BLaER1 treated with 17β-estradiol and CSF1 and Interleukin-3, amounts not matched to agents 10 nM and 100 nM (cell line): ENCODE data around the gene SYCP2.

ENCODE experiments used
- H3K27ac ChIP-seq, 11 experiments: shearing (Covaris generic); formaldehyde crosslinking; 2 replicates each; pipeline ENCODE4 v1.8.1; 2022
- H3K27me3 ChIP-seq, 11 experiments: shearing (Covaris generic); formaldehyde crosslinking; 2 replicates each; pipeline ENCODE4 v1.8.1; 2022
- H3K36me3 ChIP-seq, 11 experiments: shearing (Covaris generic); formaldehyde crosslinking; 2 replicates each; pipeline ENCODE4 v1.8.1; 2022
- H3K4me1 ChIP-seq, 10 experiments: shearing (Covaris generic); formaldehyde crosslinking; 2 replicates each; pipeline ENCODE4 v1.8.1; 2022
- H3K4me2 ChIP-seq, 11 experiments: shearing (Covaris generic); formaldehyde crosslinking; 2 replicates each; pipeline ENCODE4 v1.8.1; 2022
- H3K4me3 ChIP-seq, 10 experiments: shearing (Covaris generic); formaldehyde crosslinking; 2 replicates each; pipeline ENCODE4 v1.8.1; 2022
- H3K9ac ChIP-seq, 11 experiments: shearing (Covaris generic); formaldehyde crosslinking; 2 replicates each; pipeline ENCODE4 v1.8.1; 2022
- H3K9me3 ChIP-seq, 11 experiments: shearing (Covaris generic); formaldehyde crosslinking; replicated peaks in 1 of 11; 2 replicates each; pipeline ENCODE4 v1.8.1; 2022
- H4K20me1 ChIP-seq, 11 experiments: shearing (Covaris generic); formaldehyde crosslinking; 2 replicates each; pipeline ENCODE4 v1.8.1; 2022
- Cebpa-rat ChIP-seq, 11 experiments: shearing (Covaris generic); IDR thresholded peaks; 2 replicates each; pipeline ENCODE4 v1.8.1; 2022

SYCP2 gene

GRCh38 chr20:59938696-59939051 lies 5.2 kb upstream of the SYCP2 start:
- no peak for TF ChIP-seq Cebpa-rat (IDR thresholded peaks at IDR 0.05)
- H4K20me1 ChIP-seq: peaks cover 17 to 43% (median 32%) of the 10 kb centered on the region in 11 experiments; a peak in 15 of 22 replicates
- peaks cover 41 to 54% (median 48%) of the 10 kb centered on the region in 10 experiments for H3K4me1 ChIP-seq
- no peaks in the 10 kb centered on the region for H3K27me3 ChIP-seq
- peaks cover 0 to 6% (median 0%) of the 10 kb centered on the region in 11 experiments; a peak in 4 of 22 replicates for H3K9me3 ChIP-seq
- H3K9ac ChIP-seq: peak overlapping the region in 8 of 11 experiments; percentile 1 to 89 (median 49); a peak in 9 of 22 replicates
- no peak overlapping the region for H3K27ac ChIP-seq
- H3K36me3 ChIP-seq: peaks cover 2 to 31% (median 17%) of the 10 kb centered on the region in 11 experiments
- peak overlapping the region; percentile 74 to 93 (median 89); a peak in 17 of 20 replicates for H3K4me3 ChIP-seq
- peak overlapping the region; percentile 89 to 98 (median 94) for H3K4me2 ChIP-seq

- Histone ChIP-seq H3K9me3 (peaks cover 0 to 9% (median 0%) of the 10 kb centered on the region in 11 experiments; a peak in 8 of 22 replicates), H3K4me1 (peaks cover 41 to 54% (median 48%) of the 10 kb centered on the region in 10 experiments), H3K4me3 (peak overlapping the region in 7 of 10 experiments; percentile 6 to 93 (median 87); a peak in 11 of 20 replicates), H3K27me3 (no peaks in the 10 kb centered on the region), H3K27ac (no peak overlapping the region), H3K9ac (peak overlapping the region in 10 of 11 experiments; percentile 1 to 89 (median 30); a peak in 13 of 22 replicates), H3K4me2 (peak overlapping the region; percentile 89 to 98 (median 94)), H4K20me1 (peaks cover 17 to 43% (median 32%) of the 10 kb centered on the region in 11 experiments; a peak in 15 of 22 replicates), H3K36me3 (peaks cover 0 to 27% (median 13%) of the 10 kb centered on the region in 11 experiments; a peak in 17 of 22 replicates)
- TF ChIP-seq Cebpa-rat (IDR thresholded peaks at IDR 0.05): no peak
Observed at GRCh38 chr20:59938221-59938620, 4.8 kb upstream of the SYCP2 start.

DNA sequence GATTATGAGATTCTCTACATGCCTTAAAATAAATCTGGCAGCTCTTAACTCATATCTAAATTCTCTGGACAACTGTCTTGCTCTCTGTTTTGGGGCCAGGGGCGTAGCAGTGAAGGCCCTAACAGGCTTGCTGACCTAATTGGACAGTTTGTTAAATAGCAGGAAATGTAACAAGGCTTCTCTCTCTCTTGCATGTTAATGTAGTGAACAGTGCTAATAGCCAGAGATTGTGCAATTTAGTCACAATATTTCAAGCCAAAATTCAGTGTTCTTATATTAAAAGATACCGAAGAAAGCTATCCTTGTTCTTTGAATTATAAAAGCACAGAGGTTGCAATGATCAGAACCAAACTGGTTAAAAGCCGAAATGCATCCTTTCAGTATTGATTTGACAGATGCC lies 3.7 kb upstream of the SYCP2 start:
- no peak overlapping the region for H3K4me3 ChIP-seq
- peaks cover 17 to 43% (median 32%) of the 10 kb centered on the region in 11 experiments; a peak in 15 of 22 replicates for H4K20me1 ChIP-seq
- H3K9me3 ChIP-seq: peaks cover 0 to 14% (median 6%) of the 10 kb centered on the region in 11 experiments; a peak in 9 of 22 replicates
- H3K9ac ChIP-seq: peak overlapping the region in 2 of 11 experiments; percentile 84 to 89; a peak in 3 of 22 replicates
- peaks cover 0 to 16% (median 3%) of the 10 kb centered on the region in 11 experiments; a peak in 9 of 22 replicates for H3K36me3 ChIP-seq
- no peaks in the 10 kb centered on the region for H3K27me3 ChIP-seq
- H3K4me1 ChIP-seq: peaks cover 41 to 51% (median 47%) of the 10 kb centered on the region in 10 experiments
- peak overlapping the region in 10 of 11 experiments; percentile 25 to 97 (median 92); a peak in 18 of 22 replicates for H3K4me2 ChIP-seq
- TF ChIP-seq Cebpa-rat (IDR thresholded peaks at IDR 0.05): peak in 3 of 11 experiments; percentile 36 to 38 (median 36); a peak in 2 of 22 replicates
- H3K27ac ChIP-seq: no peak overlapping the region

GRCh38 chr20:59936409-59936808 lies 3.0 kb upstream of the SYCP2 start:
- Histone ChIP-seq H3K4me3 (no peak overlapping the region), H3K36me3 (peaks cover 0 to 10% (median 0%) of the 10 kb centered on the region in 11 experiments; a peak in 3 of 22 replicates), H3K9ac (no peak overlapping the region), H3K4me2 (peak overlapping the region in 5 of 11 experiments; percentile 91 to 97 (median 94); a peak in 7 of 22 replicates), H4K20me1 (peaks cover 17 to 43% (median 32%) of the 10 kb centered on the region in 11 experiments; a peak in 15 of 22 replicates), H3K4me1 (peaks cover 34 to 44% (median 40%) of the 10 kb centered on the region in 10 experiments), H3K27me3 (no peaks in the 10 kb centered on the region), H3K27ac (no peak overlapping the region), H3K9me3 (peaks cover 0 to 14% (median 6%) of the 10 kb centered on the region in 11 experiments; a peak in 9 of 22 replicates)
- TF ChIP-seq Cebpa-rat (IDR thresholded peaks at IDR 0.05): no peak

DNA sequence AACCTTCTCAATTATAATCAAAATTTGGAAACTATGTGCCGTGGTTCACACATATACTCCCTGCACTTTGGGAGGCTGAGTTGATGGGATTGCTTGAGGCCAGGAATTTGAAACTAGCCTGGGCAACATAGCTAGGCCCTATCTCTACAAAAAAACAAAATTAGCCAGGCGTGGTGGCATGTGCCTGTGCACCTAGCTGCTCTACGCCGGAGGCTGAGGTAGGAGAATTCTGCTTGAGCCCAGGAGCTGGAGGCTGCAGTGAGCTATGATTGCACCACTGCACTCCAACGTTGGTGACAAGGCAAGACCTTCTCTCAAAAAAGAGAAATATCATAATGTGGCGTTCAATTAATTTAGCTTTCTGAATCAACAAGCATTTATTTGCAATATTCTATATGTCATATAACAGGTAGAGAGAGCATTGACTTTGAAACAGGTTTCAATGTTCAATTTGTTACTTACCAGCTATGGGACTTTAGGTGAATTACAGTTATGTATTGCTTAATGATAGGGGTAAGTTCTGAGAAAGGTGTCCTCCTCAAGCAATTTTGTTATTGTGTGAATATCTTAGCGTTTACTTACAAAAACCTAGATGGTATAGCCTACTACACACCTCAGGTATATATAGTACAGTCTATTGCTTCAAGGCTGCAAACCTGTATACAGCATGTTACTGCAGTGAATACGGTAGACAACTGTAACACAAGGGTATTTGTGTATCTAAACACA lies 2.2 kb upstream of the SYCP2 start:
- no peaks in the 10 kb centered on the region for H3K27me3 ChIP-seq
- H3K9me3 ChIP-seq: peaks cover 0 to 14% (median 6%) of the 10 kb centered on the region in 11 experiments; a peak in 9 of 22 replicates
- H4K20me1 ChIP-seq: peaks cover 17 to 43% (median 32%) of the 10 kb centered on the region in 11 experiments; a peak in 15 of 22 replicates
- H3K36me3 ChIP-seq: peaks cover 0 to 10% (median 0%) of the 10 kb centered on the region in 11 experiments; a peak in 3 of 22 replicates
- no peak for TF ChIP-seq Cebpa-rat (IDR thresholded peaks at IDR 0.05)
- peaks cover 28 to 39% (median 35%) of the 10 kb centered on the region in 10 experiments for H3K4me1 ChIP-seq
- no peak overlapping the region for H3K9ac ChIP-seq
- H3K27ac ChIP-seq: no peak overlapping the region
- H3K4me3 ChIP-seq: no peak overlapping the region
- H3K4me2 ChIP-seq: 0 out of 22 replicates have a peak overlapping the region, but pooled peaks of 2 of the 11 experiments have one; percentile 91 to 97

DNA sequence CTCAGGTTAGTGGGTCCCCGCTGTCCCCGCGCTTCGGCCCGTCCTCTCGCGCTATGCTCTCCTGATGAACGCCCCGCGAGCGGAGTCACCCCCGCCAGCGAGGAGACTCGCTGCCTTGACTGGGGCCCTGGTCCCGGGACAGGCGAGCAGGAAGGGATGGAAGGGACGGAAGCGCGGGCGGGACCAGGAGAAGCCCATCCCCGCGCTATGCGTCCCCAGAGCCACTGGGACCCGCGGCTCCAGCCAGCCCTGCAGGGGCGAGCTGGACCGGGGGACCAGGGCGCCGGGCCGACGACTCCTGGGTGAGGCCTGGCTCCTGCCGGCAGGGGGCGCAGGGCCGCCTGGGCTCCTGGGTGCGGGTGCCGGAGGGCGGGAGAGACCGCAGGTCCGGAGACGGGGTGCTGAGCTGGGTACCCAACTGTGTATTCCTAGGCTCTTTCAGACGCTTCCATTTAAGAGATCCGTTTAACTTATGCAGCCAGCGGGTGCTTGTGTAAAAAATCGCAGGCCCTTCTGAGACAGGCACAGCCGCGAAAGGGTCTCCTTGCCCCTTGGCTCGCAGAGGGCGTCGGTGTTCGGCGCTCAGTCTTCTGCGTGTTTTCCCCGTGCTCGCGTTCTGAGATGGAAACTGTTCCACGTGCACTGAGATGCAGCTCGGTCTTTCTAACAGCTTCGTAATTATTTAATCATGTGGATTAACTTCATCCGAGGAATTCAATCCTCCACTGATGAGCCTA lies 580 bp upstream of the SYCP2 start:
- Histone ChIP-seq H3K27me3 (no peaks in the 10 kb centered on the region), H3K9me3 (peaks cover 0 to 14% (median 6%) of the 10 kb centered on the region in 11 experiments; a peak in 9 of 22 replicates), H3K27ac (no peak overlapping the region), H3K4me1 (peaks cover 21 to 33% (median 28%) of the 10 kb centered on the region in 10 experiments), H3K4me3 (peak overlapping the region in 6 of 10 experiments; percentile 1 to 48 (median 18); a peak in 7 of 20 replicates), H3K36me3 (peaks cover 0 to 10% (median 0%) of the 10 kb centered on the region in 11 experiments; a peak in 3 of 22 replicates), H4K20me1 (peaks cover 12 to 36% (median 29%) of the 10 kb centered on the region in 11 experiments; a peak in 15 of 22 replicates), H3K9ac (no peak overlapping the region), H3K4me2 (peak overlapping the region; percentile 33 to 76 (median 54))
- no peak for TF ChIP-seq Cebpa-rat (IDR thresholded peaks at IDR 0.05)

DNA sequence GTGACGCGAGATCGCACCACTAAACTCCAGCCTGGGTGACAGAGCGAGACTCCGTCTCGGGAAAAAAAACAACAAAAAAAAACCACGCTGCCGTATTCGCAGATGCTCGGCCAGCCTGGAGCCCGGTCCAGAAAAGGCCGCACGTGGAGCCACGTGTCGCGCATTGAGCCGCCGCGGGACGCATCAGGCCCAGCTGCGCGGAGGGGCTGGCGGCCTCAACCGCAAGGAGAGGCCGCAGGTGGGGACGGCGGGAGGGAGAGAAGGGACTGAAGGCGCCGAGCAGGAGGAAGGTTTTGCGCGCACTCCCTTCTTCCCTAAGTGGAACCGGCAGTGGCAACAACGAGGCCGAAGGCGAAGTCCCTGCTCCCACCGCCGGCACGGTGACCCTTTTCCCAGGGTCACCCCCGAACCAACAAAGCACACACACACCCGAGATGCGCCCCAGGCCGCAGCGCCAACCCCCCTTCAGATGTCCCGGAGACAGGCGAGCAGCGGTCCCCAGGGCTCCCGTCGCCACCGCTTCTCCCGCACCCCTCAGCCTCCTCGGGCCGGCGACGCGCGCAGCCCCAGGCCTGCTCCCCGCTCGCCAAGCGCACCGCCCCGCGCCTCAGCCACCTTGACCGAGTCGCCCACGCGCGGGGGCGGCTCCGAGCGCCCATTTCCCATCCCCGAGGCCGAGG lies 681 bp downstream of the SYCP2 start:
- Histone ChIP-seq H3K4me1 (peaks cover 9 to 20% (median 16%) of the 10 kb centered on the region in 10 experiments; a peak in 19 of 20 replicates), H3K4me3 (no peak overlapping the region)
- no peak for TF ChIP-seq Cebpa-rat (IDR thresholded peaks at IDR 0.05)

More for the DNA sequence above, 681 bp downstream of the SYCP2 start:
- no peaks in the 10 kb centered on the region for H3K27me3 ChIP-seq
- peaks cover 5 to 24% (median 21%) of the 10 kb centered on the region in 11 experiments; a peak in 15 of 22 replicates for H4K20me1 ChIP-seq
- peaks cover 0 to 14% (median 6%) of the 10 kb centered on the region in 11 experiments; a peak in 9 of 22 replicates for H3K9me3 ChIP-seq
- H3K4me2 ChIP-seq: no peak overlapping the region
- H3K9ac ChIP-seq: no peak overlapping the region
- peaks cover 0 to 10% (median 0%) of the 10 kb centered on the region in 11 experiments; a peak in 3 of 22 replicates for H3K36me3 ChIP-seq
- no peak overlapping the region for H3K27ac ChIP-seq
